Activated naive CD8-positive, alpha-beta T cell treated with anti-CD3 and anti-CD28 coated beads, Interleukin-2, amount 10 ng/mL, durations not matched to agents 7 days and 5 days (primary cell): ENCODE data around the gene ESPN. TPM values are rescaled to one million over a fixed set of nuclear protein-coding genes. Genes with fewer than 3 reads are reported as not detected.
"Not testable (repeated sequence)": the region's sequence is repeated elsewhere in the genome, so short reads cannot be mapped to it uniquely, and the experiment has no call there.

ENCODE experiments used
- ATAC-seq: fragments of 150-1000 bp; cut with Tn5 transposase; one replicate; pipeline ENCODE4 v1.10.0; 2021; ENCODE audit warnings: low read depth, moderate library complexity
- POLR2A ChIA-PET: fragments of 350-600 bp; sonication (Branson Sonifier 250); formaldehyde crosslinking; loops from one replicate; lab custom pipeline; 2021; ENCODE audit warnings: antibody characterized with exemption; lab: Charles Lee
- DNase-seq: peaks from one replicate; pipeline ENCODE4 v3.0.0; 2021
- H3K27ac Mint-ChIP-seq: one replicate; pipeline ENCODE4 v1.8.0; 2022; ENCODE audit warnings: mild to moderate bottlenecking, mixed read lengths
- H3K27me3 Mint-ChIP-seq: one replicate; pipeline ENCODE4 v1.8.0; 2022; ENCODE audit warnings: mild to moderate bottlenecking, moderate library complexity, mixed read lengths
- H3K36me3 Mint-ChIP-seq: one replicate; pipeline ENCODE4 v1.8.0; 2021; ENCODE audit warnings: mild to moderate bottlenecking, mixed read lengths
- H3K4me1 Mint-ChIP-seq: one replicate; pipeline ENCODE4 v1.8.0; 2021; ENCODE audit warnings: mixed read lengths
- H3K4me3 Mint-ChIP-seq: one replicate; pipeline ENCODE4 v1.8.0; 2022; ENCODE audit warnings: mild to moderate bottlenecking, moderate library complexity, mixed read lengths
- H3K9me3 Mint-ChIP-seq: one replicate; pipeline ENCODE4 v1.8.0; 2021; ENCODE audit warnings: mixed read lengths
- total RNA-seq, 2 experiments: library from RNA; stranded (reverse); gene quantifications; one replicate each; pipeline ENCODE4 v1.2.3, GENCODE V29; 2021

The ESPN gene
- total RNA-seq, 2 experiments from 2014 or later: 1.7 to 2.6 TPM

DNA sequence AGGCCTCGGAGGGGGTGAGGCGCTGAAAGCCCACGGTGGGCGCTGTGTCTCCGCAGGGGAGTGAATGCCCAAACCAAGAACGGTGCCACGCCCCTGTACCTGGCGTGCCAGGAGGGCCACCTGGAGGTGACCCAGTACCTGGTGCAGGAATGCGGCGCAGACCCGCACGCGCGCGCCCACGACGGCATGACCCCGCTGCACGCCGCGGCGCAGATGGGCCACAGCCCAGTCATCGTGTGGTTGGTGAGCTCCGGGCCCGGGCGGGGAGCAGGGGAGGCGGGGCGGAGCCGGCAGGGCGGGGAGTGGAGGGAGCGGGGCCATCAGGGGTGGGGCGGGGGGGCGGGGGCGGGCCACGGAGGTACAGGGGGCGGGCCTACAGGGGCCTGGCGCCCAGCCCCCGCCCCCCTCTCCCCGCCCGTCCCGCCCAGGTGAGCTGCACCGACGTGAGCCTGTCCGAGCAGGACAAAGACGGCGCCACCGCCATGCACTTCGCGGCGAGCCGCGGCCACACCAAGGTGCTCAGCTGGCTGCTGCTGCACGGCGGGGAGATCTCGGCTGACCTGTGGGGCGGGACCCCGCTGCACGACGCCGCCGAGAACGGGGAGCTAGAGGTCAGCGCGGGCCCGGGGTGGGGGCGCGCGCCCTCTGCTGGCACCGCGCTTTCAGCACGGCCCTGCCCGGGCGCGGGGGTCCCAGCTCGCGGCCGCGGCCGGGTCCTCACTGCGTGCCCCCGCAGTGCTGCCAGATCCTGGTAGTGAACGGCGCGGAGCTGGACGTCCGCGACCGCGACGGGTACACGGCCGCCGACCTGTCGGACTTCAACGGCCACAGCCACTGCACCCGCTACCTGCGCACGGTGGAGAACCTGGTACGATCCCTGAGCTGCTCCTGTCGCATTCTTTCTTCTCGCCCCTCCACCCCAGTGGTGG lies 15.9 kb downstream of the ESPN start:
- Mint-ChIP-seq H3K27me3 (peaks cover 38% of the 10 kb centered on the region), H3K9me3 (no peaks in the 10 kb centered on the region), H3K27ac (no peak overlapping the region), H3K4me3 (no peak overlapping the region), H3K36me3 (no peaks in the 10 kb centered on the region), H3K4me1 (peaks cover 6% of the 10 kb centered on the region)
- POLR2A ChIA-PET: interaction anchor here (0.6 to 0.8 kb wide), 2 partner anchors 19 to 24 kb away, joined by 3 to 5 read pairs; no protein-coding TSS in a partner anchor
- DNase-seq (peak; percentile 79), ATAC-seq (peak; percentile 81)

DNA sequence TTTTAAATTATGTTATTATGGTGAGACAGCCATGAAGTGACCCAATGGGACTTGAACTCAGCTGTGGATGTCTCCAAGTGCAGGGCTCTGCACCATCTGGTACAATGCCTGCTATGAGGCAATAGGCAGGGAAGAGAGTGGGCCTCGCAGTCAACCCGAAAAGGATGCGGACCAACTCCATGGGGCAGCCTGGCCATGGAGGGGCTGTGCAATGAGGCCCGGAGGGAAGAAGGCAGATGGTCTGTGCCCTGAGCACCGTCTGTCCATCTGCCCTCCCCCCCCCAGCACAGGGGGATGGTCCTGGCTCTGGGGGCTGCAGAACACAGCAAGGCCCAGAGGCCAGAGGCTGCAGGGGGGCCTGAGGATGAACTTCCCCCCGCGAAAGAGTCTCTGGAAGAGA lies 17.0 kb downstream of the ESPN start:
- H3K4me3 Mint-ChIP-seq: no peak overlapping the region
- no peaks in the 10 kb centered on the region for H3K36me3 Mint-ChIP-seq
- H3K9me3 Mint-ChIP-seq: no peaks in the 10 kb centered on the region
- peaks cover 45% of the 10 kb centered on the region for H3K27me3 Mint-ChIP-seq
- peaks cover 6% of the 10 kb centered on the region for H3K4me1 Mint-ChIP-seq
- POLR2A ChIA-PET: no interaction called here
- H3K27ac Mint-ChIP-seq: no peak overlapping the region
- no peak for ATAC-seq
- no peak for DNase-seq

DNA sequence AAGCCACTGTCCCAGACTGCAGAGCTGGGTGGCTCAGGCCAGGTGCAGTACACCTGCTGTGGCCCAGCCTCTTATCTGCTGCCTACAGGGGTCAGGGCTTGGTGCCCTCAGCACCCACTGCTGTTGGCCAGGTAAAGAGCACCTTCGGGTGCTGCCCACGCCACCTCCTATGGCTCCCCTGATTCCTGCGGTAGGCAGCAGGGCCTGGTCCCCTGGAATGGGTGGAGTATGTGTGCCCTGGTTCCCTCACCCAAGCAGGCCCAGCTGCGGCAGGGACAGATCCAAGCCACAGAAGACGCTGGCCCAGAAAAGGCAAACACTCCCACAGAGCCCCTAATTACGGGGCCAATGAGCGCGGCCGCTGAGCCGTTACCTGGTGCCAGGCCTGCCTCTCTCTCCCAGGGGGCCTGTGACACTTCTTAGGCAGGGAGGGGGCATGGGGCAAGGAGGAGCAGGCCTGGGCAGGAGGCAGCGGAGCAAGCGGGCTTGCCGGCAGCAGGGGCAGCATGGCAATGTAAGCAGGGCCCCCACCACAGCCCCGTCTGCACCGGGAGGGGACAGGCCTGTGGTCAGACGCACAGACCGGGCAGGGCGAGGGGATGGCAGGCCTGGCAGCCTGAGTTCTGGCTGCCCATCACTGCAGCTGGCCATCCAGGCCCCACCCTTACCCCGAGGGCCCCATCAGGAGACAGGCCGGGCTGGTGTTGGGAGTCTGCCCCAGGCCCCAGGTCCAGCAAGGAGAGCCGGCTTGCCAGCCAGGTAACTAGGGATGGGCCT lies 19.0 kb downstream of the ESPN start:
- H3K4me1 Mint-ChIP-seq: peaks cover 6% of the 10 kb centered on the region
- peaks cover 45% of the 10 kb centered on the region for H3K27me3 Mint-ChIP-seq
- DNase-seq: no peak
- POLR2A ChIA-PET: no interaction called here
- ATAC-seq: no peak
- no peak overlapping the region for H3K4me3 Mint-ChIP-seq
- H3K9me3 Mint-ChIP-seq: no peaks in the 10 kb centered on the region
- no peaks in the 10 kb centered on the region for H3K36me3 Mint-ChIP-seq
- no peak overlapping the region for H3K27ac Mint-ChIP-seq

DNA sequence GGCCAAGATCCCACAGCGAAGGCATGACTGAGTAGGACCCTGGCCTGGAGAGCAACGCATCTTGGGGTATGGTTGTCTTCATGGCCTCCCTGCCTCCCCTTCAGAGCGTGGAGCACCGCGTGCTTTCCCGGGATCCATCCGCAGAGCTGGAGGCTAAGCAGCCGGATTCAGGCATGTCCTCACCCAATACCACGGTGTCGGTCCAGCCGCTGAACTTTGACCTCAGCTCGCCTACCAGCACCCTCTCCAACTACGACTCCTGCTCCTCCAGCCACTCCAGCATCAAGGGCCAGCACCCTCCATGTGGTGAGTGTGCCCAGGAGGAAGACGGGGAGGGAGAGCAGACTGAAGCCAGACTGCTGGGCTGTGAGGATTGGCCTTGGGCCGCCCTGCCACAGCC lies 19.8 kb downstream of the ESPN start:
- peaks cover 6% of the 10 kb centered on the region for H3K4me1 Mint-ChIP-seq
- no peak overlapping the region for H3K4me3 Mint-ChIP-seq
- POLR2A ChIA-PET: no interaction called here
- H3K36me3 Mint-ChIP-seq: no peaks in the 10 kb centered on the region
- peaks cover 45% of the 10 kb centered on the region for H3K27me3 Mint-ChIP-seq
- ATAC-seq (no peak), DNase-seq (no peak)
- H3K27ac Mint-ChIP-seq: no peak overlapping the region
- H3K9me3 Mint-ChIP-seq: no peaks in the 10 kb centered on the region

DNA sequence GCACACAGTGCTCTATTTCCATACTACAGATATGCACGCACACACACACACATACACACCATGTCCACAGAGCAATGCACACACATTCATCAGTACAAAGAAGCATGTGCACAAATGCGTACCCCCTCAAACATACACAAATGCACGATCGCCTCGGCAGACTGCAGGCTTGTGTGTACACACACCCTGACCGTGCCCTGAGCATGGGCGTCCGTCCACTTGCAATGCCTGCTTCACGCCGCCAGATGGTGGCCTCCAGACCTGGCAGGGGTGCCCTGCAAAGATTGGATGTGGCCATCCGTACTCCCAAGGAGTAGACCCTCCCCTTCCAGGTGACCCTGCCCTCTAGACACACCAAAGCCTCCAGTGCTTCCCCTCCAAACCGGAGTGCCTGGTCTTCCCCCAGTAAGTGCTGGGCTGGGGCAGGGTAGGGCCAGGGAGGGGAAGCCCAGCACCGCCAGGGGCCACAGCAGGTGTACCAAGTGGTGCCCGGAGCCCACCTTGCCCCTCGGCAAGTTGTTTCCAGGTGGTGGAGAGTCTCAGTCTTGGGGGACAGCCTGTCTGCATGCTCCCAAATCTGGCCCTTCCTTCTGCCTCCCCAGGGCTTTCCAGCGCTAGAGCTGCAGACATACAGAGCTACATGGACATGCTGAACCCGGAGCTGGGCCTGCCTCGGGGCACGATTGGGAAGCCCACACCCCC lies 20.6 kb downstream of the ESPN start:
- no peak overlapping the region for H3K27ac Mint-ChIP-seq
- H3K9me3 Mint-ChIP-seq: no peaks in the 10 kb centered on the region
- H3K4me3 Mint-ChIP-seq: no peak overlapping the region
- peaks cover 47% of the 10 kb centered on the region for H3K27me3 Mint-ChIP-seq
- ATAC-seq: peak; percentile 13
- H3K4me1 Mint-ChIP-seq: peaks cover 9% of the 10 kb centered on the region
- no peaks in the 10 kb centered on the region for H3K36me3 Mint-ChIP-seq
- no peak for DNase-seq
- POLR2A ChIA-PET: no interaction called here

DNA sequence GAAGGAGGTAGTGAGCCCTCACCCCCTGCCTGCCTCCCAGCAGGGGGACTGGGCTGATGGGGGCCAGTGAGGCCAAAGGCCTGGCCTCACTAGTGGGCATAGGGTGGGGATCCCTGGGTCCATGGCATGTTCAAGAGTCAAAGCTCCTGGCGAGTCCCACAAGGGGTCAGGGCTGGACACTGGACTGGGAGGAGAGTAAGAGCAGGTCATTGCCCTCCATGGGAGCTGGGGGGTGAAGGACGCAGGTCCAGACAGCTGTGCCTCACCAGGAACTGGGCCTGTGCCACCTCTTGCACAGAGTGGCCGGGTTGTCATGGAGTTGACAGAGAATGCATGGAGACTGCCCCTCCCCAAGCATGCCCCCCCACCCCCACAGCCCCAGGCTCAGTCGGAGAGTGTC lies 21.4 kb downstream of the ESPN start:
- DNase-seq, H3K4me1 Mint-ChIP-seq, H3K4me3 Mint-ChIP-seq, H3K9me3 Mint-ChIP-seq, ATAC-seq, H3K36me3 Mint-ChIP-seq, H3K27ac Mint-ChIP-seq: not testable (repeated sequence)
- POLR2A ChIA-PET: interaction anchor here (0.7 kb wide), 1 partner anchor 20 kb away, joined by 3 read pairs; the partner anchor contains the start of gene TNFRSF25
- peaks cover 53% of the 10 kb centered on the region for H3K27me3 Mint-ChIP-seq

DNA sequence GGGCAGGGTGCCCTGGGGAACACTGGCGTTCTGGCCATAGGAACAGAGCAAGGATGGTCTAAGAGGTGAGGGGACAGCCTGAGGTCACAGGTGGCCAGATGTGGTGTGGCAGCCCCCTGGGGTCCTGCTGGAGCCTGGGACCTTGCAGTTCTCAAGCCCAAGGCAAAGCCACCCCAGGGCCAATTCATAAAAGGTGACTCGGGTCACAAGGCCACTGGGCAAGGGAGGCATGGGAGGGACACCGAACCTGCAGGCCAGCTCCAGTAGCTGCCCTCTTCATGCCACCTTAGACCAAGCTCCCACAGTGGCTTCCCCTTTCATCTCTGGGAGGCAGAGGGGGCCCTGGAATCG lies 22.1 kb downstream of the ESPN start:
- no peak overlapping the region for H3K27ac Mint-ChIP-seq
- DNase-seq (no peak), ATAC-seq (no peak)
- H3K27me3 Mint-ChIP-seq: peaks cover 51% of the 10 kb centered on the region
- H3K36me3 Mint-ChIP-seq: no peaks in the 10 kb centered on the region
- peaks cover 7% of the 10 kb centered on the region for H3K4me1 Mint-ChIP-seq
- POLR2A ChIA-PET: no interaction called here
- H3K9me3 Mint-ChIP-seq: no peaks in the 10 kb centered on the region
- no peak overlapping the region for H3K4me3 Mint-ChIP-seq

DNA sequence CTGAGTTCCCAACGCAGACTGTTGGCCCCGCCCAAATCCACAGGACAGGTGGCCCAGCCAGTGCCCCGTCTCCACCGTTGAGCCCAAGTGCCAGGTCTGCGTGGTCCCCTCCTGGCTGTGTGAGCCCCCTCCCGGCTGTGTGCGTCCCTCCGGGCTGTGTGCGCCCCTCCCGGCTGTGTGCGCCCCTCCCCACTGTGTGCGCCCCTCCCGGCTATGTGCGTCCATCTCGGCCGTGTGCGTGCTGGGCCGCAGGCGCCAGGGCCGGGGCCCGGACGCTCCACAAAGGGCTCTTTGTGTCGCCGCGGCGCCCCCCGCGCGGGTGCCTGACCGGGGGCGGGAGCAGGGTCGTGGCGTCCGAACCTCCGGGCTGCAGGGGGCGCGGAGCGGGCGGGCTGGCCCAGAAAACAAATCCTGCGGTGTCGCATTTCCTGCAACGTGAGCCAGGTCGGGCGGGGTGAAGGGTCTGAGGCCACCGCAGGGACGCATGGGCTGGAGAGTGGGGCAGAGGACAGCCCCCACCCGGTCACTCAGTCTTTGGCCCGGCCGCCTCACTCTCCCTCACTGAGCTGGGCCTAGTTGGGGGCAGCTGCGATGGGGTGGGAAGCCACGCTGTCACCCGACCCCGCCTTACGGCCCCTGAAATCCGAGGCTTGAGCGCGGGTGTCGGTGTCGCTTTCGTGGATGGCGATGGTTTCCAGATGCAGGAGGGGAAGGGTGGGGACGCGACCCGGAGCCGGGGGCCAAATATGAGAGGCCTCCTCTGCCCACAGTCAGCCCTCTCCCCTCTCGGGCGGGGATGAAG lies 22.6 kb downstream of the ESPN start:
- ATAC-seq: no peak
- H3K27ac Mint-ChIP-seq: no peak overlapping the region
- no peaks in the 10 kb centered on the region for H3K9me3 Mint-ChIP-seq
- DNase-seq: no peak
- no peaks in the 10 kb centered on the region for H3K36me3 Mint-ChIP-seq
- POLR2A ChIA-PET: no interaction called here
- H3K4me3 Mint-ChIP-seq: no peak overlapping the region
- peaks cover 7% of the 10 kb centered on the region for H3K4me1 Mint-ChIP-seq
- H3K27me3 Mint-ChIP-seq: peaks cover 48% of the 10 kb centered on the region

DNA sequence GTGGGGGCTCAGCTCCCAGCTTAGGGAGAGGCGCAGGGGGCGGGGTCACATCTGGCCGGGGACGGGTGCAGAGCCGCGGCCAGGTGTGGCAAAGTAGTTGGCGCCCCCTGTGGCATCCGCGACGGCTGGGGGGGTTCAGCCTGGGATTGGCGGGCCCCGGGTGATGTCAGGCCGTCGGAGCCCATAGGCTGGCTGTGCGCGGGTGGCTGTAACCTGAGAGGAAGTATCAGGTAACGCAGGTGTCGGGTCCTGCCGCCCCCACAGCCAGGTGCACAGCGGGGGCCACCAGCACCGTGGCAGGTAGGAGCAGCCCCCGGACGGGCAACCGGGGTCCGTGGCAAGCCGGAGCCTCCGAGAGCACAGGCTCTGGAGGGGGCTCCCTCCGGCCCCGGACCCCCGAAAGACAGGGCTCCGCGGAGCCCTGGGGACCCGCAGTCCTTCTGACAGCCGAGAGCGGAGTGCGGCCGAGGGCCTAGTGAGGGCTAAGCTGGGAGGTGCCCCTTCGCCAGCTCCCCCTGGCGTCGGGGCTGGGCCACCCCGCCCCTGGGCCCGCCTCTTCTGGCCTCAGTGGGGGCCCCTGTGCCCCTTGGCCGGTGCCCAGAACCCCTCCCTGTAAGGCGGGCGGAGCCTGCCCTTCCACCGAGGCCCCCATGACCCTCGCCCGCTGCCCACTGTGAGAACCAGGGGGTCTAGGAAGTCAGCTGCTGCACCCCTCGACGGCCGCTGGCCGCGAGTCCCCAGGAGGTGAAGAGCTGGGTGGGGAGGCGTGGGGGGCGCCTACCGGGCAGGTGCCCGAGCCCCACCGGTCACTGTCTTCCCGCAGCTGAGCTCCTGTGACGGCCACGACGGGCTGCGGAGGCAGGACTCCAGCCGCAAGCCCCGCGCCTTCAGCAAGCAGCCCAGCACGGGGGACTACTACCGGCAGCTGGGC lies 23.5 kb downstream of the ESPN start:
- Mint-ChIP-seq H3K4me1 (peaks cover 7% of the 10 kb centered on the region), H3K36me3 (no peaks in the 10 kb centered on the region), H3K9me3 (no peaks in the 10 kb centered on the region), H3K27me3 (peaks cover 51% of the 10 kb centered on the region), H3K27ac (no peak overlapping the region), H3K4me3 (no peak overlapping the region)
- ATAC-seq (no peak), DNase-seq (no peak)
- POLR2A ChIA-PET: interaction anchor here (2.0 kb wide), 1 partner anchor 18 kb away, joined by 5 read pairs; the partner anchor contains the start of gene TNFRSF25

DNA sequence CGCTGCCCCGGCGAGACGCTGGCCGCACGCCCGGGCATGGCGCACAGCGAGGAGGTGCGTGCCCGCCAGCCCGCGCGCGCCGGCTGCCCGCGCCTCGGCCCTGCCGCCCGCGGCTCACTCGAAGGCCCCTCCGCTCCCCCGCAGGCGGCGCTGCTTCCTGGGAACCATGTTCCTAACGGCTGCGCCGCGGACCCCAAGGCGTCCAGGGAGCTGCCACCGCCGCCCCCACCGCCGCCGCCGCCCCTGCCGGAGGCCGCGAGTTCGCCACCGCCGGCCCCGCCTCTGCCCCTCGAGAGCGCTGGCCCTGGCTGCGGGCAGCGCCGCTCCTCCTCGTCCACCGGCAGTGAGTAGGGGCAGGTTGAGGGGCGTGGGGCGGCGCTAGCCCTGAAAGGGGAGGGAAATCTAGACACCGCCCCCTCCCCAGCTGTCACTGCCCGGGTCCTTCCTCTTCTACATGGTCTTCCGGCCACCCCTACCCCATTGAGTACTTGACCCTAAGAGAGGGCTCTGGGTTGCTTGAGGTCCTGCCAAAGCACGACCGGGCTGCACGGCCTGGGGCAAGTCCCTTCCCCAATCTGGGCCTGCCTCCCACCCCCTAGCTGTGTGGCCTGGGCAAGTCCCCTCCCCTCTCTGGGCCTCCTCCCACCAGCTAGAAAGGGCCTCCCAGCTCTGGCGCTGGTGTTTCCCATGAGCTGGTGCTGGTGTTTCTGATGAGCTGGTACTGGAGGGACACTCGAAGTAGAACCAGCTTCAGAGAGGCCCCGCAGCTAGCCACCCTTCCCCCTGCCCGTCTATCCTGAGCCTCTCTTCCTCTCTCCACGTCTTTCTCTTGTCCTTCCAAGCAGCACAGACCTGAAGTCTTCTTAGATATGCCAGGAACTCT lies 24.4 kb downstream of the ESPN start:
- Mint-ChIP-seq H3K4me3 (no peak overlapping the region), H3K27me3 (peaks cover 60% of the 10 kb centered on the region), H3K9me3 (no peaks in the 10 kb centered on the region), H3K27ac (peak overlapping the region; percentile 26), H3K36me3 (no peaks in the 10 kb centered on the region), H3K4me1 (peaks cover 7% of the 10 kb centered on the region)
- POLR2A ChIA-PET: interaction anchor here (2.0 to 2.2 kb wide), 2 partner anchors 11 to 17 kb away, joined by 5 to 7 read pairs; partner anchors contain the start of gene TNFRSF25
- no peak for ATAC-seq
- DNase-seq: no peak

DNA sequence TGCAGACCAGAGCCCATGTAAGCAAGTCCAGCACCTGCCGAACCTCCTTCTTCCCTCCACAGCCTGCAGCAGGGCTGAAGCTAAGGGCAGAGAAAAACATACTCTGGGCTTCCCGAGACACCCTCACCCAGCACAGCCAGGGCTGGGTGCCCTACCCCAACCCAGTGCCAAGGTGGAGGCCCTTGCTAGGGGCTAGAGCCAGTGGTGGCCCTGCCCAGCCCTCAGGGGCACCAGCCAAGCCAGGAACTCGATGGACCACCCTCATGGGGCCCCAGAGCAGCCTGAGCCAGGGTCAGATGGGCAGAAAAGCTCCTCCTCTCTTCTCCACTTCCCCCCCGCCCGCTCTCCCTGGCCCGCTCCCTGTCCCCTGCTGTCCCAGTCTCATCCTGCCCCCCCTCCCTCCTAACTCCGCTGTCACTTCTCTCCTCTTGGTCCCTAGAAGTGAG lies 25.5 kb downstream of the ESPN start:
- ATAC-seq: no peak
- peaks cover 4% of the 10 kb centered on the region for H3K4me1 Mint-ChIP-seq
- POLR2A ChIA-PET: interaction anchor here (2.0 to 2.2 kb wide), 2 partner anchors 10 to 16 kb away, joined by 5 to 7 read pairs; partner anchors contain the start of gene TNFRSF25
- H3K27ac Mint-ChIP-seq: no peak overlapping the region
- no peaks in the 10 kb centered on the region for H3K36me3 Mint-ChIP-seq
- DNase-seq: no peak
- peaks cover 63% of the 10 kb centered on the region for H3K27me3 Mint-ChIP-seq
- H3K4me3 Mint-ChIP-seq: no peak overlapping the region
- H3K9me3 Mint-ChIP-seq: no peaks in the 10 kb centered on the region
